Activated gamma-delta T cell treated with anti-CD3 and anti-CD28 coated beads, Interleukin-2, amount 50 U/mL, for 16 hours (primary cell): ENCODE results near the gene OBP2A.

ENCODE experiments used
- DNase-seq: peaks from one replicate; pipeline ENCODE4 v3.0.0-alpha.2; 2020; ENCODE audit warnings: low read depth

The OBP2A gene

GRCh38 chr9:135552021-135552697 is 6.2 kb downstream of the OBP2A start:
- no peak for DNase-seq

- DNase-seq, result no peak
Measured at GRCh38 chr9:135552698-135553171, 6.8 kb downstream of the OBP2A start.

GRCh38 chr9:135554718-135555117 is 8.8 kb downstream of the OBP2A start:
- DNase-seq, result no peak

- no peak for DNase-seq
Measured at GRCh38 chr9:135555203-135555602, 9.3 kb downstream of the OBP2A start.

GRCh38 chr9:135555910-135556309 is 10.0 kb downstream of the OBP2A start:
- DNase-seq, result no peak

GRCh38 chr9:135559606-135560005 is 13.7 kb downstream of the OBP2A start:
- no peak for DNase-seq

GRCh38 chr9:135561391-135562234 is 15.7 kb downstream of the OBP2A start, which contains the start of gene PAEP:
TSS of gene PAEP (plus strand) at chr9:135561756.
- DNase-seq, result no peak

GRCh38 chr9:135562235-135562745 is 16.4 kb downstream of the OBP2A start:
- no peak for DNase-seq

- no peak for DNase-seq
Measured at GRCh38 chr9:135563039-135563476, 17.1 kb downstream of the OBP2A start.

GRCh38 chr9:135563858-135564257 is 17.9 kb downstream of the OBP2A start:
- DNase-seq, result no peak

GRCh38 chr9:135565141-135565628 is 19.3 kb downstream of the OBP2A start:
- DNase-seq, result no peak

- DNase-seq, result no peak
Measured at GRCh38 chr9:135565636-135566035, 19.7 kb downstream of the OBP2A start.

- no peak for DNase-seq
Measured at GRCh38 chr9:135566552-135566951, 20.6 kb downstream of the OBP2A start.

GRCh38 chr9:135567311-135567710 is 21.4 kb downstream of the OBP2A start:
- no peak for DNase-seq

- no peak for DNase-seq
Measured at GRCh38 chr9:135568026-135568425, 22.1 kb downstream of the OBP2A start.

GRCh38 chr9:135570456-135570855 is 24.5 kb downstream of the OBP2A start:
- no peak for DNase-seq

- DNase-seq, result no peak
Measured at GRCh38 chr9:135572233-135572632, 26.3 kb downstream of the OBP2A start.

- DNase-seq, result no peak
Measured at GRCh38 chr9:135573124-135573523, 27.2 kb downstream of the OBP2A start.

- no peak for DNase-seq
Measured at GRCh38 chr9:135574331-135574730, 28.4 kb downstream of the OBP2A start.

- DNase-seq, result no peak
Measured at GRCh38 chr9:135574943-135575342, 29.0 kb downstream of the OBP2A start.

GRCh38 chr9:135575995-135576631 is 30.2 kb downstream of the OBP2A start:
- DNase-seq, result no peak

GRCh38 chr9:135577256-135577655 is 31.3 kb downstream of the OBP2A start:
- no peak for DNase-seq
